Measurements from ENCODE around the gene CLASP1.
"Not testable (repeated sequence)": the region's sequence is repeated elsewhere in the genome, so short reads cannot be mapped to it uniquely, and the experiment has no call there.

Gene CLASP1

GRCh38 chr2:121647396-121647795 is 1.9 kb downstream of the CLASP1 start:
- TF ChIP-seq POU2F2 (IDR thresholded peaks at IDR 0.05; ENCODE audit: low read depth, low read length) (no peak), POLR2AphosphoS5 (IDR thresholded peaks at IDR 0.05; ENCODE audit: low read depth, low read length) (no peak), TAF1 (IDR thresholded peaks at IDR 0.05; ENCODE audit: low read depth, low read length) (no peak), PAX5 (IDR thresholded peaks at IDR 0.05; ENCODE audit: insufficient read depth, low read length, severe bottlenecking) (no peak), SPI1 (IDR thresholded peaks at IDR 0.05; ENCODE audit: low read depth, low read length) (no peak), POLR2A (IDR thresholded peaks at IDR 0.05; ENCODE audit: low read depth, low read length) (no peak)
- FAIRE-seq (no peak), DNase-seq (ENCODE audit: insufficient read length, low spot score) (no peak)

GRCh38 chr2:121644715-121645114 is 4.5 kb downstream of the CLASP1 start:
- FAIRE-seq: no peak
- DNase-seq (ENCODE audit: insufficient read length, low spot score): no peak
- TF ChIP-seq TAF1 (IDR thresholded peaks at IDR 0.05; ENCODE audit: low read depth, low read length): no peak
- TF ChIP-seq POLR2AphosphoS5 (IDR thresholded peaks at IDR 0.05; ENCODE audit: low read depth, low read length): no peak
- TF ChIP-seq POU2F2 (IDR thresholded peaks at IDR 0.05; ENCODE audit: low read depth, low read length): no peak
- TF ChIP-seq POLR2A (IDR thresholded peaks at IDR 0.05; ENCODE audit: low read depth, low read length): no peak
- TF ChIP-seq SPI1 (IDR thresholded peaks at IDR 0.05; ENCODE audit: low read depth, low read length): no peak
- no peak for TF ChIP-seq PAX5 (IDR thresholded peaks at IDR 0.05; ENCODE audit: insufficient read depth, low read length, severe bottlenecking)

GRCh38 chr2:121643877-121644276 is 5.4 kb downstream of the CLASP1 start:
- TF ChIP-seq POLR2AphosphoS5 (IDR thresholded peaks at IDR 0.05; ENCODE audit: low read depth, low read length) (no peak), PAX5 (IDR thresholded peaks at IDR 0.05; ENCODE audit: insufficient read depth, low read length, severe bottlenecking) (no peak), TAF1 (IDR thresholded peaks at IDR 0.05; ENCODE audit: low read depth, low read length) (no peak), POLR2A (IDR thresholded peaks at IDR 0.05; ENCODE audit: low read depth, low read length) (no peak)
- DNase-seq (ENCODE audit: insufficient read length, low spot score) (no peak), FAIRE-seq (no peak)

- DNase-seq (ENCODE audit: insufficient read length, low spot score) (no peak), FAIRE-seq (no peak)
- no peak for TF ChIP-seq PAX5 (IDR thresholded peaks at IDR 0.05; ENCODE audit: insufficient read depth, low read length, severe bottlenecking)
- TF ChIP-seq SPI1 (IDR thresholded peaks at IDR 0.05; ENCODE audit: low read depth, low read length): no peak
- TF ChIP-seq POLR2AphosphoS5 (IDR thresholded peaks at IDR 0.05; ENCODE audit: low read depth, low read length): no peak
- no peak for TF ChIP-seq POU2F2 (IDR thresholded peaks at IDR 0.05; ENCODE audit: low read depth, low read length)
- no peak for TF ChIP-seq TAF1 (IDR thresholded peaks at IDR 0.05; ENCODE audit: low read depth, low read length)
- no peak for TF ChIP-seq POLR2A (IDR thresholded peaks at IDR 0.05; ENCODE audit: low read depth, low read length)
Measured at GRCh38 chr2:121640380-121641316, 8.6 kb downstream of the CLASP1 start.

GRCh38 chr2:121639846-121640245 is 9.4 kb downstream of the CLASP1 start:
- FAIRE-seq; DNase-seq (ENCODE audit: insufficient read length, low spot score): not testable (repeated sequence)

GRCh38 chr2:121638333-121638732 is 10.9 kb downstream of the CLASP1 start:
- DNase-seq (ENCODE audit: insufficient read length, low spot score): no peak
- no peak for FAIRE-seq
- TF ChIP-seq SPI1 (IDR thresholded peaks at IDR 0.05; ENCODE audit: low read depth, low read length) (no peak), POU2F2 (IDR thresholded peaks at IDR 0.05; ENCODE audit: low read depth, low read length) (no peak), POLR2A (IDR thresholded peaks at IDR 0.05; ENCODE audit: low read depth, low read length) (no peak), PAX5 (IDR thresholded peaks at IDR 0.05; ENCODE audit: insufficient read depth, low read length, severe bottlenecking) (no peak), TAF1 (IDR thresholded peaks at IDR 0.05; ENCODE audit: low read depth, low read length) (no peak), POLR2AphosphoS5 (IDR thresholded peaks at IDR 0.05; ENCODE audit: low read depth, low read length) (no peak)

- DNase-seq (ENCODE audit: insufficient read length, low spot score) (no peak), FAIRE-seq (no peak)
- no peak for TF ChIP-seq PAX5 (IDR thresholded peaks at IDR 0.05; ENCODE audit: insufficient read depth, low read length, severe bottlenecking)
- no peak for TF ChIP-seq SPI1 (IDR thresholded peaks at IDR 0.05; ENCODE audit: low read depth, low read length)
- TF ChIP-seq TAF1 (IDR thresholded peaks at IDR 0.05; ENCODE audit: low read depth, low read length): no peak
- no peak for TF ChIP-seq POU2F2 (IDR thresholded peaks at IDR 0.05; ENCODE audit: low read depth, low read length)
Measured at GRCh38 chr2:121635371-121635770, 13.9 kb downstream of the CLASP1 start.

- DNase-seq (ENCODE audit: insufficient read length, low spot score) (no peak), FAIRE-seq (no peak)
- TF ChIP-seq TAF1 (IDR thresholded peaks at IDR 0.05; ENCODE audit: low read depth, low read length) (no peak), POLR2A (IDR thresholded peaks at IDR 0.05; ENCODE audit: low read depth, low read length) (no peak), SPI1 (IDR thresholded peaks at IDR 0.05; ENCODE audit: low read depth, low read length) (no peak), POU2F2 (IDR thresholded peaks at IDR 0.05; ENCODE audit: low read depth, low read length) (no peak), POLR2AphosphoS5 (IDR thresholded peaks at IDR 0.05; ENCODE audit: low read depth, low read length) (no peak)
Measured at GRCh38 chr2:121634354-121635307, 14.6 kb downstream of the CLASP1 start.

GRCh38 chr2:121633463-121633862 is 15.8 kb downstream of the CLASP1 start:
- TF ChIP-seq TAF1 (IDR thresholded peaks at IDR 0.05; ENCODE audit: low read depth, low read length) (no peak), SPI1 (IDR thresholded peaks at IDR 0.05; ENCODE audit: low read depth, low read length) (no peak), POLR2AphosphoS5 (IDR thresholded peaks at IDR 0.05; ENCODE audit: low read depth, low read length) (no peak), PAX5 (IDR thresholded peaks at IDR 0.05; ENCODE audit: insufficient read depth, low read length, severe bottlenecking) (no peak), POLR2A (IDR thresholded peaks at IDR 0.05; ENCODE audit: low read depth, low read length) (no peak), POU2F2 (IDR thresholded peaks at IDR 0.05; ENCODE audit: low read depth, low read length) (no peak)
- DNase-seq (ENCODE audit: insufficient read length, low spot score) (no peak), FAIRE-seq (no peak)

All from GM12891 (cell line).